AG09309 (cell line): ENCODE measurements around the gene GXYLT2.
A peak's percentile ranks its signal among the peaks of the same experiment; 100 is the strongest.

Source experiments
- DNase-seq: peaks from one replicate; pipeline ENCODE4 v3.0.0-alpha.2; 2010; ENCODE audit warnings: low read depth
- H3K4me3 ChIP-seq: 2 replicates; pipeline ENCODE4 v1.5.1; 2011; ENCODE audit warnings: mild to moderate bottlenecking, low read depth, low read length, moderate library complexity; ENCODE audit not compliant: control insufficient read depth
- CTCF ChIP-seq: IDR thresholded peaks from 2 replicates; pipeline ENCODE4 v1.5.1; 2011; ENCODE audit warnings: mild to moderate bottlenecking, low read depth, low read length, inconsistent platforms; ENCODE audit not compliant: insufficient read depth, control insufficient read depth; ENCODE audit errors: missing control alignments

Gene GXYLT2

GRCh38 chr3:72903004-72903403 is 15.2 kb downstream of the GXYLT2 start:
- peak; percentile 83 for DNase-seq
- no peak for TF ChIP-seq CTCF
- H3K4me3 ChIP-seq: no peak overlapping the region

- no peak for DNase-seq
- TF ChIP-seq CTCF: no peak
- H3K4me3 ChIP-seq: no peak overlapping the region
Observed at GRCh38 chr3:72904163-72904562, 16.3 kb downstream of the GXYLT2 start.

- H3K4me3 ChIP-seq: no peak overlapping the region
- DNase-seq: no peak
Observed at GRCh38 chr3:72906154-72906553, 18.3 kb downstream of the GXYLT2 start.

GRCh38 chr3:72907131-72907711 is 19.4 kb downstream of the GXYLT2 start:
- DNase-seq: peak; percentile 70
- H3K4me3 ChIP-seq: no peak overlapping the region
- no peak for TF ChIP-seq CTCF

More at GRCh38 chr3:72906154-72906553, 18.3 kb downstream of the GXYLT2 start:
- no peak for TF ChIP-seq CTCF

GRCh38 chr3:72907731-72908620 is 20.1 kb downstream of the GXYLT2 start:
- no peak for TF ChIP-seq CTCF
- peak; percentile 71 for DNase-seq
- no peak overlapping the region for H3K4me3 ChIP-seq

- H3K4me3 ChIP-seq: no peak overlapping the region
- DNase-seq: no peak
- no peak for TF ChIP-seq CTCF
Observed at GRCh38 chr3:72909591-72909990, 21.7 kb downstream of the GXYLT2 start.
